Measurements from ENCODE around the gene LRP1B. TPM values are rescaled to one million over a fixed set of nuclear protein-coding genes. Genes with fewer than 3 reads are reported as not detected.

LRP1B gene
- total and polyA plus RNA-seq, 2 donors (not counting 1 experiment from before 2014, with no cell fraction given): not detected

DNA sequence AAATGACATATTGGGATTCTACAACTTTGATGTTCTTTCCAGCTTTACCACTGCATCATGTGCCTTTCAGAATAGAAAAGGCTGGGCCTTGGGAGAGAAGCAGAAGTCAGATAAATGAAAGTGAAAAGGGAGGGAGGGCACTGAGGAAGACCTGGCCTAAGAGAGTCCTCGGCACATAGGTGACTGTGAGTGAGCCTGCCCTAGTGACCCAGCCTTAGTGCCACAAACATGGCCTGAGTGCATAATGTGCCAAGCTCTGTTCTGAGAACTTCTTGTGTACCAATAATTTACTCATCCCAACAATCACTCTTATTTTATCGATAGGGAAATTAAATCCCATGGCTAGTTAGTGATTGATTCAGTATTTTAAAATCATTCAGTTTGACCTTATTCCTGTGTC, 436.6 kb downstream of the LRP1B start:
- no peaks in the 10 kb centered on the region for H4K20me1 ChIP-seq (ENCODE audit: control insufficient read depth, insufficient read depth, low read length, poor library complexity, severe bottlenecking)
- Mint-ChIP-seq H3K4me3 (no peak overlapping the region), H3K27ac (no peak overlapping the region), H3K9me3 (ENCODE audit: insufficient read depth) (peaks cover 3% of the 10 kb centered on the region), H3K27me3 (no peaks in the 10 kb centered on the region), H3K4me1 (no peaks in the 10 kb centered on the region)
- H3K9me3 ChIP-seq (ENCODE audit: control extremely low read depth in 1 of 3, control insufficient read depth in 2 of 3, insufficient read depth in 1 of 3, low read length in 2 of 3): no peaks in the 10 kb centered on the region
- intact Hi-C loops (cut with micrococcal nuclease): no loop called here
- WGBS (ENCODE audit: insufficient coverage): 80% methylated on average over 1 of the region's 2 CpGs
- H2AFZ ChIP-seq (ENCODE audit: insufficient read depth, low read depth, low read length, poor library complexity, severe bottlenecking): no peak overlapping the region
- H3K4me1 ChIP-seq (ENCODE audit: control insufficient read depth in 2 of 2, insufficient read depth in 2 of 2, low read length in 2 of 2): no peaks in the 10 kb centered on the region
- no peak overlapping the region for H3K27ac ChIP-seq (ENCODE audit: low read length in 2 of 2)
- H3K27me3 ChIP-seq (replicated peaks in 1 of 4; ENCODE audit: control extremely low read depth in 1 of 4, control insufficient read depth in 3 of 4, insufficient read depth in 4 of 4, low read length in 3 of 4): no peaks in the 10 kb centered on the region
- TF ChIP-seq EZH2 (IDR thresholded peaks at IDR 0.05; ENCODE audit: borderline replicate concordance, insufficient read depth, low read depth, low read length, poor library complexity, severe bottlenecking) (no peak), CTCF (IDR thresholded peaks at IDR 0.05) (no peak)
- no peaks in the 10 kb centered on the region for H3K36me3 ChIP-seq (replicated peaks in 1 of 2; ENCODE audit: control extremely low read depth in 1 of 2, control insufficient read depth in 1 of 2, extremely low read depth in 1 of 2, insufficient read depth in 2 of 2, low read length in 1 of 2)
- H3K9ac ChIP-seq (ENCODE audit: low read length): no peak overlapping the region
- ChIA-PET POLR2A (no interaction called here), CTCF (no interaction called here)
- H3K4me2 ChIP-seq (replicated peaks; ENCODE audit: low read depth, low read length, poor library complexity, severe bottlenecking): no peak overlapping the region
- no peaks in the 10 kb centered on the region for H3K79me2 ChIP-seq (ENCODE audit: control insufficient read depth, insufficient read depth, low read length)
- no peak for ATAC-seq (ENCODE audit: low read depth)
- no peak for DNase-seq
- H3K4me3 ChIP-seq (ENCODE audit: control extremely low read depth in 1 of 5, extremely low read depth in 1 of 5, insufficient read depth in 1 of 5, low read depth in 2 of 5, low read length in 4 of 5): no peak overlapping the region

- no peaks in the 10 kb centered on the region for H3K27me3 ChIP-seq (replicated peaks in 1 of 4; ENCODE audit: control extremely low read depth in 1 of 4, control insufficient read depth in 3 of 4, insufficient read depth in 4 of 4, low read length in 3 of 4)
- H2AFZ ChIP-seq (ENCODE audit: insufficient read depth, low read depth, low read length, poor library complexity, severe bottlenecking): no peak overlapping the region
- Mint-ChIP-seq H3K9me3 (ENCODE audit: insufficient read depth) (peaks cover 3% of the 10 kb centered on the region), H3K4me3 (no peak overlapping the region), H3K4me1 (no peaks in the 10 kb centered on the region), H3K27ac (no peak overlapping the region), H3K27me3 (no peaks in the 10 kb centered on the region)
- H3K9me3 ChIP-seq (ENCODE audit: control extremely low read depth in 1 of 3, control insufficient read depth in 2 of 3, insufficient read depth in 1 of 3, low read length in 2 of 3): no peaks in the 10 kb centered on the region
- H3K27ac ChIP-seq (ENCODE audit: low read length in 2 of 2): no peak overlapping the region
- no peaks in the 10 kb centered on the region for H4K20me1 ChIP-seq (ENCODE audit: control insufficient read depth, insufficient read depth, low read length, poor library complexity, severe bottlenecking)
- no peaks in the 10 kb centered on the region for H3K4me1 ChIP-seq (ENCODE audit: control insufficient read depth in 2 of 2, insufficient read depth in 2 of 2, low read length in 2 of 2)
- no peak for TF ChIP-seq CTCF (IDR thresholded peaks at IDR 0.05)
- TF ChIP-seq EZH2 (IDR thresholded peaks at IDR 0.05; ENCODE audit: borderline replicate concordance, insufficient read depth, low read depth, low read length, poor library complexity, severe bottlenecking): no peak
- intact Hi-C loops (cut with micrococcal nuclease): no loop called here
- no peaks in the 10 kb centered on the region for H3K79me2 ChIP-seq (ENCODE audit: control insufficient read depth, insufficient read depth, low read length)
- H3K4me3 ChIP-seq (ENCODE audit: control extremely low read depth in 1 of 5, extremely low read depth in 1 of 5, insufficient read depth in 1 of 5, low read depth in 2 of 5, low read length in 4 of 5): no peak overlapping the region
- no peak overlapping the region for H3K4me2 ChIP-seq (replicated peaks; ENCODE audit: low read depth, low read length, poor library complexity, severe bottlenecking)
- WGBS (ENCODE audit: insufficient coverage): 83% methylated on average over 1 of the region's 2 CpGs
- ChIA-PET POLR2A (no interaction called here), CTCF (no interaction called here)
- no peak for DNase-seq
- no peak overlapping the region for H3K9ac ChIP-seq (ENCODE audit: low read length)
- no peak for ATAC-seq (ENCODE audit: low read depth)
- no peaks in the 10 kb centered on the region for H3K36me3 ChIP-seq (replicated peaks in 1 of 2; ENCODE audit: control extremely low read depth in 1 of 2, control insufficient read depth in 1 of 2, extremely low read depth in 1 of 2, insufficient read depth in 2 of 2, low read length in 1 of 2)
Observed at GRCh38 chr2:141692829-141693228, 438.0 kb downstream of the LRP1B start.
